RWPE2 (cell line): ENCODE data around the gene ATF6B.
A peak's percentile ranks its signal among the peaks of the same experiment; 100 is the strongest.

Experiments
- ATAC-seq: fragments of 200-7000 bp; cut with Tn5 transposase; 3 replicates; pipeline ENCODE4 v1.9.1; 2021; ENCODE audit warnings: low read depth
- DNase-seq: peaks from one replicate; pipeline ENCODE4 v3.0.0-alpha.2; 2020; ENCODE audit warnings: low spot score
- H3K27ac ChIP-seq: fragments of 450-650 bp; 2 replicates; pipeline ENCODE4 v1.5.1; 2017; ENCODE audit warnings: mild to moderate bottlenecking; ENCODE audit not compliant: poor library complexity, severe bottlenecking
- H3K27me3 ChIP-seq: fragments of 250-450 bp; sonication (Bioruptor Pico); 2 replicates; pipeline ENCODE4 v1.5.1; 2021; ENCODE audit warnings: mild to moderate bottlenecking, moderate library complexity; ENCODE audit not compliant: insufficient read depth, poor library complexity, severe bottlenecking
- H3K36me3 ChIP-seq: fragments of 250-450 bp; sonication (Bioruptor Pico); 2 replicates; pipeline ENCODE4 v1.5.1; 2020; ENCODE audit warnings: low read depth, mild to moderate bottlenecking, moderate library complexity
- H3K4me1 ChIP-seq: fragments of 250-450 bp; sonication (Bioruptor Pico); 2 replicates; pipeline ENCODE4 v1.5.1; 2021; ENCODE audit warnings: mild to moderate bottlenecking, moderate library complexity; ENCODE audit not compliant: insufficient read depth, poor library complexity, severe bottlenecking
- H3K4me3 ChIP-seq: fragments of 250-450 bp; sonication (Bioruptor Pico); 2 replicates; pipeline ENCODE4 v1.5.1; 2021; ENCODE audit warnings: mild to moderate bottlenecking, moderate library complexity; ENCODE audit not compliant: severe bottlenecking
- H3K9me3 ChIP-seq: fragments of 250-450 bp; sonication (Bioruptor Pico); 2 replicates; pipeline ENCODE4 v1.5.1; 2021; ENCODE audit warnings: mild to moderate bottlenecking, moderate library complexity; ENCODE audit not compliant: severe bottlenecking
- TF ChIP-seq, protein P1 (sequence below): fragments of 450-650 bp; IDR thresholded peaks from one replicate; pipeline ENCODE4 v1.5.1; 2017; ENCODE audit warnings: mild to moderate bottlenecking, moderate library complexity; ENCODE audit not compliant: poor library complexity, severe bottlenecking

Gene ATF6B

DNA sequence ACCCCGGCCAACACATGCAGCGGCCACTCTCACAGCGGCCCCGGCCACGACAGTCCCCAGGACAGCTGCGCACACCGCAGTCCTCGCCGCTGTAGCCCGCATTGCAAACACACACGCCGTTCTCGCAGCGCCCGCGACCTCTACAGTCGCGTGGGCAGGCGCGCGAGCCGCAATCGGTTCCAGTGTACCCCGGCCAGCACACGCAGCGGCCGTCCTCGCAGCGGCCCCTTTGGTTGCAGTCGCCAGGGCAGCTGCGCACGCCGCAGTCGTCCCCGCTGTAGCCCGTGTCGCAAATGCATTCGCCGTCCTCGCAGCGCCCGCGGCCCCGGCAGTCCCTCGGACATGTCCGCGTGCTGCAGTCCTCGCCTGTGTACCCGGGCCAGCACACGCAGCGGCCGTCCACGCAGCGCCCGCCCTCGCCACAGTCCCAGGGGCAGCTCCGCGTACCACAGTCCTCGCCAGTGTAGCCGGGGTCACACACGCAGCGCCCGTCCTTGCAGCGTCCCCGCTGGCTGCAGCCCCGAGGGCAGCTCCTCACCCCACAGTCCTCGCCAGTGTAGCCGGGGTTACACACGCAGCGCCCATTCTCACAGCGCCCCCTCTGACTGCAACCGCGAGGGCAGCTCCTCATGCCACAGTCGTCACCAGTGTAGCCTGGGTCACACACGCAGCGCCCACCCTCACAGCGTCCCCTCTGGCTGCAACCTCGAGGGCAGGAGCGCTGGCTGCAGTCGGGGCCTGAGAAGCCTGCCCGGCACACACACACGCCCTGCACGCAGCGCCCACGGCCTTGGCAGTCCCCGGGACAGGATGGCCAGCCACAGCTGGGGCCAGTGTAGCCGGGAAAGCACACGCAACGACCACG lies 31.4 kb downstream of the ATF6B start:
- Histone ChIP-seq H3K9me3 (no peaks in the 10 kb centered on the region), H3K36me3 (no peaks in the 10 kb centered on the region), H3K4me3 (no peak overlapping the region), H3K27me3 (peaks cover 30% of the 10 kb centered on the region), H3K27ac (no peak overlapping the region), H3K4me1 (no peaks in the 10 kb centered on the region)
- TF ChIP-seq, protein P1, sequence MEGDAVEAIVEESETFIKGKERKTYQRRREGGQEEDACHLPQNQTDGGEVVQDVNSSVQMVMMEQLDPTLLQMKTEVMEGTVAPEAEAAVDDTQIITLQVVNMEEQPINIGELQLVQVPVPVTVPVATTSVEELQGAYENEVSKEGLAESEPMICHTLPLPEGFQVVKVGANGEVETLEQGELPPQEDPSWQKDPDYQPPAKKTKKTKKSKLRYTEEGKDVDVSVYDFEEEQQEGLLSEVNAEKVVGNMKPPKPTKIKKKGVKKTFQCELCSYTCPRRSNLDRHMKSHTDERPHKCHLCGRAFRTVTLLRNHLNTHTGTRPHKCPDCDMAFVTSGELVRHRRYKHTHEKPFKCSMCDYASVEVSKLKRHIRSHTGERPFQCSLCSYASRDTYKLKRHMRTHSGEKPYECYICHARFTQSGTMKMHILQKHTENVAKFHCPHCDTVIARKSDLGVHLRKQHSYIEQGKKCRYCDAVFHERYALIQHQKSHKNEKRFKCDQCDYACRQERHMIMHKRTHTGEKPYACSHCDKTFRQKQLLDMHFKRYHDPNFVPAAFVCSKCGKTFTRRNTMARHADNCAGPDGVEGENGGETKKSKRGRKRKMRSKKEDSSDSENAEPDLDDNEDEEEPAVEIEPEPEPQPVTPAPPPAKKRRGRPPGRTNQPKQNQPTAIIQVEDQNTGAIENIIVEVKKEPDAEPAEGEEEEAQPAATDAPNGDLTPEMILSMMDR, result no peak
- ATAC-seq (peak; percentile 35), DNase-seq (no peak)

DNA sequence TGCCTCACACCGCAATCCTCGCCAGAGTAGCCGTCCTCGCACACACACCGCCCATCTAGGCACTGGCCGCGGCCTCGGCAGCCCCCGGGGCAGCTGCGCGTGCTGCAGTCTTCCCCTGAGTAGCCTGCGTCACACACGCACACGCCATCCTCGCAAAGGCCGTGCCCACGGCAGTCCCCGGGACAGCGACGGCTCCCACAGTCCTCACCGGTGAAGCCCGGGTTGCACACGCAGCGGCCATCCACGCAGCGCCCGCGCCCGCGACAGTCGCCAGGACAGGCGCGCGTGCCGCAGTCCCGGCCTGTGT lies 32.0 kb downstream of the ATF6B start:
- Histone ChIP-seq H3K27me3 (peaks cover 30% of the 10 kb centered on the region), H3K4me1 (no peaks in the 10 kb centered on the region), H3K27ac (no peak overlapping the region), H3K9me3 (no peaks in the 10 kb centered on the region), H3K36me3 (no peaks in the 10 kb centered on the region), H3K4me3 (no peak overlapping the region)
- ATAC-seq (peak; percentile 40), DNase-seq (no peak)
- TF ChIP-seq, protein P1, result no peak

DNA sequence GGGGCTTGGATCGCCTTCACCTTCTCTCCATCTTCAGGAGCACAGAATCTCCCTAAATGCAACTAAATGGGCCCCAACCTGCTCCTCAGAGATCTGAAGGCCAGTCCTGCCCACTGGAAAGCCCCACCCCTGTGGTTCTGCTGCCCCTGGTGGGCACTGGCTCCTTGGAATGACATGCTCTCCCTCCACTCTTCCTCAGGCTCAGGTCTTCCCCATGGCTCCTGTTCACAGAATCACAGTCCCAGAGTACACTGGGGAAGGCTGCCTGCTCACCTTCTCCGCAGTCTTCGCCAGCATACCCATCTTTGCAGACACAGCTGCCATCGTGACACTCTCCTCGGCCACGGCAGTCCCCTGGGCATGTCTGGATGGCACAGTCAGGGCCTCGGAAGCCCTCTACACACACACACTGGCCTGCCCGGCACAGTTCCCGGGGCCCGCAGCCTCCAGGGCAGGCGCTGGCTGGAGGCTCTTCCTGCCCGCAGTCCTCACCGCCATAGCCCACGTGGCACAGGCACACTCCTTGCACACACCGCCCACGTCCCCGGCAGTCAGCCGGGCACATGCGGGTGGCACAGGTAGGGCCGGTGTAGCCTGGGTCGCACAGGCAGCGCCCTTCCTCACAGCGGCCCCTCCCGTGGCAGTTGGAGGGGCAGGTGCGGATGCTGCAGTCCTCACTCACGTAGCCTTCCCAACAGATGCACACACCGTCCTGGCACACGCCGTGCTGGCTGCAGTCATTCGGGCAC lies 32.5 kb downstream of the ATF6B start:
- Histone ChIP-seq H3K36me3 (no peaks in the 10 kb centered on the region), H3K27me3 (peaks cover 30% of the 10 kb centered on the region), H3K27ac (no peak overlapping the region), H3K4me3 (no peak overlapping the region), H3K9me3 (no peaks in the 10 kb centered on the region), H3K4me1 (no peaks in the 10 kb centered on the region)
- ATAC-seq, result no peak; the same call in 2 of the 3 replicates
- TF ChIP-seq, protein P1, result peak; percentile 13
- no peak for DNase-seq

DNA sequence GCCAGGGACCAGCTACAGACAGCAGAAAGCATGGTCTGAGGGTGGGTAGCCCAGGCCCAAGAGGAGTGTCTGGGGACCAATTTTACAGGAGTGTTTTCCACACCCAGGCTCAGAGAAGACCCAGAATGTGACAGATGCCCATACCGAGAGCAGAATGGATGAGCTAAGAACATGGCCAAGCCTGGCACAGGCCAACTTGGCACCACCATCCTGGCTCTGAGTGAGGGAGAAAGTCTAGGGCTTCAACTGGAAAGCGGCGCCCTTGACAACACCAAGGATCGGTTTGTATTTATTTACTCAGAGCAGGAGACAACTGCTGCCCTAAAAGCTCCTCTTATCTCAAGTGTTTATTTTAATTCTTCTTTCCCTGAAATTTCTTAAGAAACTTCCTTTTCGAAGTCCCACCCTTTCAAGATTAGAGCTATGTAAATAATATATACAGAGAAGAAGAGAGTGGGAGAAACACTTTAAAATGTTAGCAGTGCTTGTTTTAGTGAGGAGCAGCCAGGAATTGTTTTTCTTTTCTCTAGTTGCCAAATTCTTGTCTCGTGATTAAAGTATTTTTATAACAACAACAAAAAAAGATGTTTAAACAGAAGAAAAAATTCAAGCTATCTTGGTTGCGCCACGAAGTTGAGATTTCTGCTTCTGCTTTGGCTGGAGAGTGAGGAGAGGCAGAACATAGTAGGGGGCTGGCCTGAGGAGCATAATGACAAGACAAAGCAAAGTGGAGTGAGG lies 35.1 kb downstream of the ATF6B start:
- ATAC-seq, result no peak
- Histone ChIP-seq H3K27ac (no peak overlapping the region), H3K4me3 (no peak overlapping the region), H3K9me3 (no peaks in the 10 kb centered on the region), H3K4me1 (no peaks in the 10 kb centered on the region), H3K36me3 (no peaks in the 10 kb centered on the region), H3K27me3 (peaks cover 29% of the 10 kb centered on the region)
- TF ChIP-seq, protein P1, result no peak
- DNase-seq, result no peak
